HepG2 (cell line): ENCODE data around the gene TRIP6. TPM values are rescaled to one million over a fixed set of nuclear protein-coding genes. Genes with fewer than 3 reads are reported as not detected.
A peak's percentile ranks its signal among the peaks of the same experiment; 100 is the strongest.

ENCODE experiments used
- ASH2L ChIP-seq: fragments of 300-600, 200-600 bp; sonication (generic); IDR thresholded peaks from 2 replicates; pipeline ENCODE4 v1.7.0; 2017; ENCODE audit warnings: low read depth, mild to moderate bottlenecking, moderate library complexity, mixed read lengths, low read length; ENCODE audit not compliant: insufficient read length
- FOXJ3 ChIP-seq: sonication (generic); formaldehyde crosslinking; IDR thresholded peaks from 2 replicates; pipeline ENCODE4 v1.4.0; 2020; ENCODE audit warnings: missing genetic modification reagents, mild to moderate bottlenecking, borderline replicate concordance
- LCORL ChIP-seq, 2 experiments: fragments of 450-650 bp in 1 of 2; sonication (generic) in 1 of 2; formaldehyde crosslinking in 1 of 2; IDR thresholded peaks; 2 replicates each; pipeline versions ENCODE4 v1.5.0 to v1.6.1; 2017 to 2020; ENCODE audit warnings: antibody characterized with exemption in 1 of 2, missing genetic modification reagents in 1 of 2
- MTF2 ChIP-seq: sonication (generic); formaldehyde crosslinking; IDR thresholded peaks from 2 replicates; pipeline ENCODE4 v1.5.0; 2020; ENCODE audit warnings: missing genetic modification reagents, borderline replicate concordance
- NCOA1 ChIP-seq: sonication (generic); formaldehyde crosslinking; IDR thresholded peaks from 2 replicates; pipeline ENCODE4 v1.9.0; 2021; ENCODE audit warnings: missing genetic modification reagents
- RARG ChIP-seq: sonication (generic); formaldehyde crosslinking; IDR thresholded peaks from 2 replicates; pipeline ENCODE4 v1.4.0; 2020; ENCODE audit warnings: low read depth, mild to moderate bottlenecking, missing genetic modification reagents
- ZBTB21 ChIP-seq: sonication (generic); formaldehyde crosslinking; IDR thresholded peaks from 2 replicates; pipeline ENCODE4 v1.4.0; 2020; ENCODE audit warnings: missing genetic modification reagents
- ZNF256 ChIP-seq: sonication (generic); formaldehyde crosslinking; conservative IDR thresholded peaks from 2 replicates; pipeline ENCODE4 v1.4.0; 2020; ENCODE audit warnings: missing genetic modification reagents
- ZNF264 ChIP-seq: sonication (generic); formaldehyde crosslinking; IDR thresholded peaks from 2 replicates; pipeline ENCODE4 v1.4.0; 2020; ENCODE audit warnings: missing genetic modification reagents
- polyA plus RNA-seq, 8 experiments: library from polyadenylated mRNA; depleted of rRNA in 3 of 8; stranded (reverse) in 7 of 8; unstranded in 1 of 8; fragments of >200 nt; fragmentation: Illumina TruSeq in 4 of 8; extraction: Trizol in 4 of 8; gene quantifications; 2 replicates each; pipeline versions ENCODE4 v1.2.1 to v1.2.3, GENCODE V29; 2011 to 2016; ENCODE audit warnings: low read depth in 4 of 8, missing spikeins in 1 of 8, mixed read lengths in 1 of 8; ENCODE audit not compliant: insufficient read depth in 1 of 8
- total RNA-seq, 5 experiments: library from RNA; depleted of rRNA; stranded (reverse); fragments of >200 nt; fragmentation: Illumina TruSeq; extraction: Trizol; gene quantifications; 2 replicates each; pipeline ENCODE4 v1.2.3, GENCODE V29; 2016; ENCODE audit warnings: low read depth in 1 of 5
- TF ChIP-seq, protein P1 (sequence below): sonication (generic); formaldehyde crosslinking; IDR thresholded peaks from 2 replicates; pipeline ENCODE4 v1.5.0; 2020; ENCODE audit warnings: mild to moderate bottlenecking, missing genetic modification reagents, moderate library complexity
- TF ChIP-seq, protein P2 (sequence below), 2 experiments: fragments of 450-650 bp in 1 of 2; sonication (generic) in 1 of 2; formaldehyde crosslinking in 1 of 2; IDR thresholded peaks; 2 replicates each; pipeline versions ENCODE4 v1.6.1 to v1.8.0; 2016 to 2022; ENCODE audit warnings: antibody characterized with exemption in 1 of 2, mild to moderate bottlenecking in 1 of 2, missing genetic modification reagents in 1 of 2
- TF ChIP-seq, protein P3 (sequence below): sonication (generic); IDR thresholded peaks from 2 replicates; pipeline ENCODE4 v1.6.1; 2016; ENCODE audit warnings: low read depth, borderline replicate concordance

The TRIP6 gene
- total and polyA plus RNA-seq, 2 of the 13 experiments (the other 11 are each of a cell fraction or from before 2014, with no cell fraction given) = 0.34 to 0.38 TPM

DNA sequence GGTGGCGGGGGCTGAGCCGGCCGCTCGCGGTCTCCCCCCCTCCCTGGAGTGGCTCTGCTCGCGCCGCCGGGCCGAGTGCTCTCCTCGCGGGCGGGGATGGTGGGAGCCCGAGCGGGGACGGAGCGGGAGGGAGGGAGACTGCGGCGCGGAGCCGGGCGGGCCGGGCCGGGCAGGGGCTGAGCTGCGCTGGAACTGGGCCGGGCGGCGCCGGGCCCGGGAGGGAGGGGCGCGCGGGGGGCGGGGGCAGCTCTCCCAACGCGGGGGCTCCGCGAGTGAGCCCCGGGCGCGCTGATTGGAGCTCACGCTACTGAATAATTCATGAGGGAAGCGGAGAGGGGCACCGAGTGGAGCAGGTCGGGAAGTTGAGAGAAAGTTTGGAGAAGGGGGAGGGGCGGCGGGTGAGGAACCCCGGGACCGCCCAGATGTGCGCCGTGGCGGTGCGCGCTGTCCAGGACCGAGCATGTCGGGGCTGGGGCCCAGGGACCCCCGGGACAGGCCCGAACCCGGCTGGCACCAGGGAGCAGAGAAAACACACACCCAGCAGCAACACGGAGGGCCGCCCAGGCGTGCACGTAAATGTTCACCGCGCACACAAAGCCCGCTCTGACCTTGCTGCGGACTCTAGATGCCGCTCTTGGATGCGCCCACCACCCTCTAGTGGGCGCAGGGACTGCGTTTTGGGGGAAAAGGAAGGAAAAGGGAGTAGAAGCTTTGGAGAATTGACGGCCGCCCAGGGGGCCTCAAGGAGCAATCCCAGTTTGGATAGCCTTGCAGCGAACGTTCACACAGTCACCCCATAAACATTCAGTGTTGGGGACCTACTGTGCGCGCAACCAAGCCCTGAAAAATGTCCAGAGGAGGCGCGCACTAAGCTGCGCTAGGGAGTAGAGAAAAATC is 39.6 kb upstream of the TRIP6 start, which contains the start of gene EPHB4 (continued):
- TF ChIP-seq RARG (CRISPR knock-in tag) (no peak), ZNF256 (no peak), ASH2L (peak; percentile 70), LCORL (IDR thresholded peaks at IDR 0.05) (no peak), LCORL (CRISPR knock-in tag; IDR thresholded peaks at IDR 0.05) (peak; percentile 90), ZBTB21 (CRISPR knock-in tag) (no peak), FOXJ3 (CRISPR knock-in tag) (peak; percentile 25; the same call in 1 of the 2 replicates), MTF2 (CRISPR knock-in tag) (no peak), ZNF264 (CRISPR knock-in tag) (peak; percentile 72), NCOA1 (CRISPR knock-in tag) (no peak)
- TF ChIP-seq, protein P1, sequence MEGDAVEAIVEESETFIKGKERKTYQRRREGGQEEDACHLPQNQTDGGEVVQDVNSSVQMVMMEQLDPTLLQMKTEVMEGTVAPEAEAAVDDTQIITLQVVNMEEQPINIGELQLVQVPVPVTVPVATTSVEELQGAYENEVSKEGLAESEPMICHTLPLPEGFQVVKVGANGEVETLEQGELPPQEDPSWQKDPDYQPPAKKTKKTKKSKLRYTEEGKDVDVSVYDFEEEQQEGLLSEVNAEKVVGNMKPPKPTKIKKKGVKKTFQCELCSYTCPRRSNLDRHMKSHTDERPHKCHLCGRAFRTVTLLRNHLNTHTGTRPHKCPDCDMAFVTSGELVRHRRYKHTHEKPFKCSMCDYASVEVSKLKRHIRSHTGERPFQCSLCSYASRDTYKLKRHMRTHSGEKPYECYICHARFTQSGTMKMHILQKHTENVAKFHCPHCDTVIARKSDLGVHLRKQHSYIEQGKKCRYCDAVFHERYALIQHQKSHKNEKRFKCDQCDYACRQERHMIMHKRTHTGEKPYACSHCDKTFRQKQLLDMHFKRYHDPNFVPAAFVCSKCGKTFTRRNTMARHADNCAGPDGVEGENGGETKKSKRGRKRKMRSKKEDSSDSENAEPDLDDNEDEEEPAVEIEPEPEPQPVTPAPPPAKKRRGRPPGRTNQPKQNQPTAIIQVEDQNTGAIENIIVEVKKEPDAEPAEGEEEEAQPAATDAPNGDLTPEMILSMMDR = peak; percentile 85
- TF ChIP-seq, protein P2, sequence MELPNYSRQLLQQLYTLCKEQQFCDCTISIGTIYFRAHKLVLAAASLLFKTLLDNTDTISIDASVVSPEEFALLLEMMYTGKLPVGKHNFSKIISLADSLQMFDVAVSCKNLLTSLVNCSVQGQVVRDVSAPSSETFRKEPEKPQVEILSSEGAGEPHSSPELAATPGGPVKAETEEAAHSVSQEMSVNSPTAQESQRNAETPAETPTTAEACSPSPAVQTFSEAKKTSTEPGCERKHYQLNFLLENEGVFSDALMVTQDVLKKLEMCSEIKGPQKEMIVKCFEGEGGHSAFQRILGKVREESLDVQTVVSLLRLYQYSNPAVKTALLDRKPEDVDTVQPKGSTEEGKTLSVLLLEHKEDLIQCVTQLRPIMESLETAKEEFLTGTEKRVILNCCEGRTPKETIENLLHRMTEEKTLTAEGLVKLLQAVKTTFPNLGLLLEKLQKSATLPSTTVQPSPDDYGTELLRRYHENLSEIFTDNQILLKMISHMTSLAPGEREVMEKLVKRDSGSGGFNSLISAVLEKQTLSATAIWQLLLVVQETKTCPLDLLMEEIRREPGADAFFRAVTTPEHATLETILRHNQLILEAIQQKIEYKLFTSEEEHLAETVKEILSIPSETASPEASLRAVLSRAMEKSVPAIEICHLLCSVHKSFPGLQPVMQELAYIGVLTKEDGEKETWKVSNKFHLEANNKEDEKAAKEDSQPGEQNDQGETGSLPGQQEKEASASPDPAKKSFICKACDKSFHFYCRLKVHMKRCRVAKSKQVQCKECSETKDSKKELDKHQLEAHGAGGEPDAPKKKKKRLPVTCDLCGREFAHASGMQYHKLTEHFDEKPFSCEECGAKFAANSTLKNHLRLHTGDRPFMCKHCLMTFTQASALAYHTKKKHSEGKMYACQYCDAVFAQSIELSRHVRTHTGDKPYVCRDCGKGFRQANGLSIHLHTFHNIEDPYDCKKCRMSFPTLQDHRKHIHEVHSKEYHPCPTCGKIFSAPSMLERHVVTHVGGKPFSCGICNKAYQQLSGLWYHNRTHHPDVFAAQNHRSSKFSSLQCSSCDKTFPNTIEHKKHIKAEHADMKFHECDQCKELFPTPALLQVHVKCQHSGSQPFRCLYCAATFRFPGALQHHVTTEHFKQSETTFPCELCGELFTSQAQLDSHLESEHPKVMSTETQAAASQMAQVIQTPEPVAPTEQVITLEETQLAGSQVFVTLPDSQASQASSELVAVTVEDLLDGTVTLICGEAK (IDR thresholded peaks at IDR 0.05) = no peak
- TF ChIP-seq, protein P2 (CRISPR knock-in tag; IDR thresholded peaks at IDR 0.05) = peak; percentile 31; the same call in 1 of the 2 replicates
- TF ChIP-seq, protein P3, sequence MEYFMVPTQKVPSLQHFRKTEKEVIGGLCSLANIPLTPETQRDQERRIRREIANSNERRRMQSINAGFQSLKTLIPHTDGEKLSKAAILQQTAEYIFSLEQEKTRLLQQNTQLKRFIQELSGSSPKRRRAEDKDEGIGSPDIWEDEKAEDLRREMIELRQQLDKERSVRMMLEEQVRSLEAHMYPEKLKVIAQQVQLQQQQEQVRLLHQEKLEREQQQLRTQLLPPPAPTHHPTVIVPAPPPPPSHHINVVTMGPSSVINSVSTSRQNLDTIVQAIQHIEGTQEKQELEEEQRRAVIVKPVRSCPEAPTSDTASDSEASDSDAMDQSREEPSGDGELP = peak; percentile 38; the same call in 1 of the 2 replicates
